Neural cell (in vitro differentiated cells): ENCODE results near the gene STK24. TPM values are rescaled to one million over a fixed set of nuclear protein-coding genes. Genes with fewer than 3 reads are reported as not detected.

ENCODE experiments used
- H2AFZ ChIP-seq: fragments of 200-600, 300-800 bp; sonication (generic), shearing (Covaris generic); 2 replicates; pipeline ENCODE4 v1.6.0; 2014; ENCODE audit warnings: low read depth, mild to moderate bottlenecking, antibody characterized with exemption, low read length, moderate library complexity
- H3F3A ChIP-seq: fragments of 200-600 bp; shearing (Covaris generic); 2 replicates; pipeline ENCODE4 v1.6.1; 2016; ENCODE audit warnings: mild to moderate bottlenecking, moderate library complexity, mixed read lengths, antibody characterized with exemption, low read length; ENCODE audit not compliant: insufficient read depth, poor library complexity, severe bottlenecking
- H3K27ac ChIP-seq: fragments of 200-600, 300-800 bp; sonication (generic), shearing (Covaris generic); 2 replicates; pipeline ENCODE4 v1.5.1; 2014; ENCODE audit warnings: mild to moderate bottlenecking, low read length, moderate library complexity
- H3K27me3 ChIP-seq: fragments of 300-800, 200-600 bp; sonication (generic), shearing (Covaris generic); 2 replicates; pipeline ENCODE4 v1.6.0; 2014; ENCODE audit warnings: mild to moderate bottlenecking, low read depth, low read length, moderate library complexity; ENCODE audit not compliant: insufficient read depth
- H3K36me3 ChIP-seq: fragments of 300-800, 200-600 bp; sonication (generic), shearing (Covaris generic); 2 replicates; pipeline ENCODE4 v1.5.1; 2014; ENCODE audit warnings: mild to moderate bottlenecking, antibody characterized with exemption, low read length, moderate library complexity; ENCODE audit not compliant: insufficient read depth
- H3K4me2 ChIP-seq: fragments of 300-800, 200-600 bp; sonication (generic), shearing (Covaris generic); 2 replicates; pipeline ENCODE4 v1.6.0; 2014; ENCODE audit warnings: mild to moderate bottlenecking, low read length
- H3K4me3 ChIP-seq: fragments of 300-800, 200-600 bp; sonication (generic), shearing (Covaris generic); 2 replicates; pipeline ENCODE4 v1.5.1; 2014; ENCODE audit warnings: mild to moderate bottlenecking, low read length, moderate library complexity
- H3K79me2 ChIP-seq: fragments of 200-600 bp; shearing (Covaris generic); replicated peaks from 2 replicates; pipeline ENCODE4 v1.6.0; 2014; ENCODE audit warnings: mild to moderate bottlenecking, low read length, moderate library complexity; ENCODE audit not compliant: insufficient read depth
- H3K9ac ChIP-seq: fragments of 300-800, 200-600 bp; sonication (generic), shearing (Covaris generic); 2 replicates; pipeline ENCODE4 v1.6.1; 2016; ENCODE audit warnings: mild to moderate bottlenecking, low read length, mixed read lengths
- H3K9me2 ChIP-seq: fragments of 200-600 bp; shearing (Covaris generic); 2 replicates; pipeline ENCODE4 v1.6.1; 2016; ENCODE audit warnings: mild to moderate bottlenecking, low read length, mixed read lengths; ENCODE audit not compliant: insufficient read depth
- H3K9me3 ChIP-seq: fragments of 200-600, 300-800 bp; sonication (generic), shearing (Covaris generic); 2 replicates; pipeline ENCODE4 v1.6.1; 2016; ENCODE audit warnings: mild to moderate bottlenecking, mixed run types, low read length, moderate library complexity, mixed read lengths
- H4K20me1 ChIP-seq: fragments of 200-600 bp; shearing (Covaris generic); 2 replicates; pipeline ENCODE4 v1.6.1; 2016; ENCODE audit warnings: mild to moderate bottlenecking, mixed run types; ENCODE audit not compliant: insufficient read depth
- EP300 ChIP-seq: fragments of 450-650 bp; conservative IDR thresholded peaks from 2 replicates; pipeline ENCODE4 v1.6.1; 2014; ENCODE audit warnings: antibody characterized with exemption, mild to moderate bottlenecking, moderate library complexity; ENCODE audit not compliant: poor library complexity, severe bottlenecking
- EZH2 ChIP-seq: fragments of 200-600, 300-800 bp; shearing (Covaris generic), sonication (generic); IDR thresholded peaks from 2 replicates; pipeline ENCODE4 v1.6.1; 2014; ENCODE audit warnings: antibody characterized with exemption, low read length, borderline replicate concordance, mild to moderate bottlenecking; ENCODE audit not compliant: insufficient read depth, poor library complexity, severe bottlenecking
- MXI1 ChIP-seq: fragments of 450-650 bp; conservative IDR thresholded peaks from 2 replicates; pipeline ENCODE4 v1.6.1; 2014; ENCODE audit warnings: antibody characterized with exemption, mild to moderate bottlenecking; ENCODE audit not compliant: poor library complexity, severe bottlenecking
- POLR2AphosphoS5 ChIP-seq: IDR thresholded peaks from 2 replicates; pipeline ENCODE4 v1.6.1; 2012
- RAD21 ChIP-seq: fragments of 450-650 bp; conservative IDR thresholded peaks from 2 replicates; pipeline ENCODE4 v1.6.1; 2014; ENCODE audit warnings: antibody characterized with exemption, mild to moderate bottlenecking, moderate library complexity
- SMC3 ChIP-seq: fragments of 450-650 bp; conservative IDR thresholded peaks from 2 replicates; pipeline ENCODE4 v1.6.1; 2014; ENCODE audit warnings: antibody characterized with exemption, mild to moderate bottlenecking, moderate library complexity; ENCODE audit not compliant: poor library complexity
- TAF1 ChIP-seq: IDR thresholded peaks from 2 replicates; pipeline ENCODE4 v1.6.1; 2012; ENCODE audit warnings: low read depth
- polyA plus RNA-seq: library from polyadenylated mRNA; depleted of rRNA; stranded (reverse); fragments of >200 nt; gene quantifications from 2 replicates; pipeline ENCODE4 v1.2.3, GENCODE V29; 2014
- TF ChIP-seq, protein P1 (sequence below): fragments of 450-650 bp; IDR thresholded peaks from 2 replicates; pipeline ENCODE4 v1.5.1; 2014; ENCODE audit warnings: antibody characterized with exemption, mild to moderate bottlenecking, moderate library complexity; ENCODE audit not compliant: poor library complexity, severe bottlenecking
- TF ChIP-seq, protein P2 (sequence below): IDR thresholded peaks from 2 replicates; pipeline ENCODE4 v1.6.1; 2012; ENCODE audit warnings: borderline replicate concordance

The STK24 gene
- polyA plus RNA-seq, 1 donor from 2014 or later, result 66.0 TPM

DNA sequence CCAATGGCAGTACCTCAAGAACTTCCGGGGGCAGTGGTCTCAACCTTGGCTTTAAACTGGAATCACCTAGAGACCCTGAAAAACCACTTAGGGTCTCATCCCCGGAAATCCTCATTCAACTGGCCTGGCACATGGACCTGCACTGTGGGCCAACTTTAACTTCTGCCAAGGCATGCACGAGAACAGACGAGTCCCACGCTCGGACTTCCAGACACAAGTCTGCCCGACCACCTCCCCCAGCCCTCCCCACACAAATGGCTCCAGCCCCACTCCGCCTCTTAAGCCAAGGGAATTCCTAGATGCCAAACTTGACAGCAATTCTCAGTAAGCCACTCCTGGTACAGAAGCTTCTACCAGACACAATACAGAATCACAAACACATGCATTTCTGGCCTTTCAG is 114.0 kb downstream of the STK24 start:
- Histone ChIP-seq H3K27ac (no peak overlapping the region), H2AFZ (no peak overlapping the region), H3K36me3 (no peaks in the 10 kb centered on the region), H4K20me1 (no peaks in the 10 kb centered on the region), H3K4me2 (no peak overlapping the region), H3K9me2 (no peaks in the 10 kb centered on the region), H3K27me3 (no peaks in the 10 kb centered on the region), H3K4me3 (no peak overlapping the region), H3K79me2 (no peaks in the 10 kb centered on the region), H3F3A (no peaks in the 10 kb centered on the region), H3K9ac (no peak overlapping the region), H3K9me3 (no peaks in the 10 kb centered on the region)
- TF ChIP-seq EZH2, result no peak
- TF ChIP-seq MXI1, result no peak
- TF ChIP-seq, protein P1, sequence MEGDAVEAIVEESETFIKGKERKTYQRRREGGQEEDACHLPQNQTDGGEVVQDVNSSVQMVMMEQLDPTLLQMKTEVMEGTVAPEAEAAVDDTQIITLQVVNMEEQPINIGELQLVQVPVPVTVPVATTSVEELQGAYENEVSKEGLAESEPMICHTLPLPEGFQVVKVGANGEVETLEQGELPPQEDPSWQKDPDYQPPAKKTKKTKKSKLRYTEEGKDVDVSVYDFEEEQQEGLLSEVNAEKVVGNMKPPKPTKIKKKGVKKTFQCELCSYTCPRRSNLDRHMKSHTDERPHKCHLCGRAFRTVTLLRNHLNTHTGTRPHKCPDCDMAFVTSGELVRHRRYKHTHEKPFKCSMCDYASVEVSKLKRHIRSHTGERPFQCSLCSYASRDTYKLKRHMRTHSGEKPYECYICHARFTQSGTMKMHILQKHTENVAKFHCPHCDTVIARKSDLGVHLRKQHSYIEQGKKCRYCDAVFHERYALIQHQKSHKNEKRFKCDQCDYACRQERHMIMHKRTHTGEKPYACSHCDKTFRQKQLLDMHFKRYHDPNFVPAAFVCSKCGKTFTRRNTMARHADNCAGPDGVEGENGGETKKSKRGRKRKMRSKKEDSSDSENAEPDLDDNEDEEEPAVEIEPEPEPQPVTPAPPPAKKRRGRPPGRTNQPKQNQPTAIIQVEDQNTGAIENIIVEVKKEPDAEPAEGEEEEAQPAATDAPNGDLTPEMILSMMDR, result no peak
- no peak for TF ChIP-seq RAD21
- no peak for TF ChIP-seq SMC3
- no peak for TF ChIP-seq TAF1
- TF ChIP-seq, protein P2, sequence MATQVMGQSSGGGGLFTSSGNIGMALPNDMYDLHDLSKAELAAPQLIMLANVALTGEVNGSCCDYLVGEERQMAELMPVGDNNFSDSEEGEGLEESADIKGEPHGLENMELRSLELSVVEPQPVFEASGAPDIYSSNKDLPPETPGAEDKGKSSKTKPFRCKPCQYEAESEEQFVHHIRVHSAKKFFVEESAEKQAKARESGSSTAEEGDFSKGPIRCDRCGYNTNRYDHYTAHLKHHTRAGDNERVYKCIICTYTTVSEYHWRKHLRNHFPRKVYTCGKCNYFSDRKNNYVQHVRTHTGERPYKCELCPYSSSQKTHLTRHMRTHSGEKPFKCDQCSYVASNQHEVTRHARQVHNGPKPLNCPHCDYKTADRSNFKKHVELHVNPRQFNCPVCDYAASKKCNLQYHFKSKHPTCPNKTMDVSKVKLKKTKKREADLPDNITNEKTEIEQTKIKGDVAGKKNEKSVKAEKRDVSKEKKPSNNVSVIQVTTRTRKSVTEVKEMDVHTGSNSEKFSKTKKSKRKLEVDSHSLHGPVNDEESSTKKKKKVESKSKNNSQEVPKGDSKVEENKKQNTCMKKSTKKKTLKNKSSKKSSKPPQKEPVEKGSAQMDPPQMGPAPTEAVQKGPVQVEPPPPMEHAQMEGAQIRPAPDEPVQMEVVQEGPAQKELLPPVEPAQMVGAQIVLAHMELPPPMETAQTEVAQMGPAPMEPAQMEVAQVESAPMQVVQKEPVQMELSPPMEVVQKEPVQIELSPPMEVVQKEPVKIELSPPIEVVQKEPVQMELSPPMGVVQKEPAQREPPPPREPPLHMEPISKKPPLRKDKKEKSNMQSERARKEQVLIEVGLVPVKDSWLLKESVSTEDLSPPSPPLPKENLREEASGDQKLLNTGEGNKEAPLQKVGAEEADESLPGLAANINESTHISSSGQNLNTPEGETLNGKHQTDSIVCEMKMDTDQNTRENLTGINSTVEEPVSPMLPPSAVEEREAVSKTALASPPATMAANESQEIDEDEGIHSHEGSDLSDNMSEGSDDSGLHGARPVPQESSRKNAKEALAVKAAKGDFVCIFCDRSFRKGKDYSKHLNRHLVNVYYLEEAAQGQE, result no peak
- no peak for TF ChIP-seq EP300
- TF ChIP-seq POLR2AphosphoS5, result no peak

DNA sequence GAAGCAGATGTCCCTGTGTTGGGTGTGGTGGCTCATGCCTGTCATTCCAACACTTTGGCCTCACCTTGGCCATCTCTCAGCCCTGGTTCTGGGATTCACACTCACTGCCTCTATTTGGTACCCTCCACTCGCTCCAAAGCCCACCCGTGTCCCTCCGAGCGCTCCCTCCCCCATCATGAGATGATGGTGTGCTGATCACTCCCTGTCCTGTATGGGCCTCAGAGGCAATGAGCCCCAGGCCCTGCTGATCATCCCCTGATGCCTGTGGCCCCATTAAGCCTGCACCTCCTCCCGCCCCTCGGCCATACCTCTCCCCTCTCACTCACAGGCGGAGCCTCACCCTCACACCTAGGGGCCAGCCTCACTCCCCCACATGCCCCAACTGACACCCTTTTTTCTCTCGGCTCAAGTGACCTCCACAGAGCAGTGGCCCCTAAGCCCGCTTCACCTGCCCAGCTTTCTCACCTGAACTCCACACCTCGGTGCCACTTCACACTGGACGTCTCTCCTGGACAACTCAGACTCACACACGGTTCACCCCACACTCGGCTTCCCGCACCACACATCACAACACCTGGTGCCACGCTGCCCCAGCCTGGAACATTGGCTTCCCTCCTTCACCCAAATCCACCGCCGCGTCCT is 114.5 kb downstream of the STK24 start:
- Histone ChIP-seq H3K79me2 (no peaks in the 10 kb centered on the region), H3F3A (no peaks in the 10 kb centered on the region)
- TF ChIP-seq RAD21, result no peak
- TF ChIP-seq MXI1, result no peak
- TF ChIP-seq EP300, result no peak
- TF ChIP-seq, protein P2, result no peak
- no peak for TF ChIP-seq POLR2AphosphoS5
- no peak for TF ChIP-seq TAF1
- TF ChIP-seq, protein P1, result no peak
- no peak for TF ChIP-seq EZH2
- no peak for TF ChIP-seq SMC3

More for the DNA sequence above, 114.5 kb downstream of the STK24 start:
- no peaks in the 10 kb centered on the region for H4K20me1 ChIP-seq
- H3K4me3 ChIP-seq, result no peak overlapping the region
- H3K27me3 ChIP-seq, result no peaks in the 10 kb centered on the region
- no peaks in the 10 kb centered on the region for H3K9me2 ChIP-seq
- H3K4me2 ChIP-seq, result no peak overlapping the region
- no peak overlapping the region for H2AFZ ChIP-seq
- no peak overlapping the region for H3K27ac ChIP-seq
- no peak overlapping the region for H3K9ac ChIP-seq
- no peaks in the 10 kb centered on the region for H3K9me3 ChIP-seq
- no peaks in the 10 kb centered on the region for H3K36me3 ChIP-seq
